ENCODE data around the gene CCDC43.
"Not testable (repeated sequence)": the region's sequence is repeated elsewhere in the genome, so short reads cannot be mapped to it uniquely, and the experiment has no call there.

DNA sequence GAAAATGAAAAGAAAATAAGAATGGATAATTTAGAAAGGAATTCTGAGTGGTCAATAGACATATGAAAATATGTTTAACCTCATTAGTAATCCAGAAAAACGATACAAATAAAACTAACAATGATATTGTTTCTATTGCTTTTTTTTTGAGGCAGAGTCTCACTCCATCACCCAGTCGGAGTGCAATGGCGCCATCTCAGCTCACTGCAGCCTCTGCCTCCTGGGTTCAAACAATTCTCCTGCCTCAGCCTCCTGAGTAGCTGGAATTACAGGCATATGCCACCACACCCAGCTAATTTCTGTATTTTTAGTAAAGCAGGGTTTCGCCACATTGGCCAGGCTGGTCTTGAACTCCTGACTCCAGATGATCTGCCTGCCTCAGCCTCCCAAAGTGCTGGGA lies 55.2 kb downstream of the CCDC43 start:
- TF ChIP-seq, protein P1, sequence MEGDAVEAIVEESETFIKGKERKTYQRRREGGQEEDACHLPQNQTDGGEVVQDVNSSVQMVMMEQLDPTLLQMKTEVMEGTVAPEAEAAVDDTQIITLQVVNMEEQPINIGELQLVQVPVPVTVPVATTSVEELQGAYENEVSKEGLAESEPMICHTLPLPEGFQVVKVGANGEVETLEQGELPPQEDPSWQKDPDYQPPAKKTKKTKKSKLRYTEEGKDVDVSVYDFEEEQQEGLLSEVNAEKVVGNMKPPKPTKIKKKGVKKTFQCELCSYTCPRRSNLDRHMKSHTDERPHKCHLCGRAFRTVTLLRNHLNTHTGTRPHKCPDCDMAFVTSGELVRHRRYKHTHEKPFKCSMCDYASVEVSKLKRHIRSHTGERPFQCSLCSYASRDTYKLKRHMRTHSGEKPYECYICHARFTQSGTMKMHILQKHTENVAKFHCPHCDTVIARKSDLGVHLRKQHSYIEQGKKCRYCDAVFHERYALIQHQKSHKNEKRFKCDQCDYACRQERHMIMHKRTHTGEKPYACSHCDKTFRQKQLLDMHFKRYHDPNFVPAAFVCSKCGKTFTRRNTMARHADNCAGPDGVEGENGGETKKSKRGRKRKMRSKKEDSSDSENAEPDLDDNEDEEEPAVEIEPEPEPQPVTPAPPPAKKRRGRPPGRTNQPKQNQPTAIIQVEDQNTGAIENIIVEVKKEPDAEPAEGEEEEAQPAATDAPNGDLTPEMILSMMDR (IDR thresholded peaks at IDR 0.05), result not testable (repeated sequence)
- TF ChIP-seq POLR2A (IDR thresholded peaks at IDR 0.05), result not testable (repeated sequence)
